WI38 (cell line): ENCODE data around the gene MMEL1.

Experiments
- H3K4me3 ChIP-seq: 2 replicates; pipeline ENCODE4 v1.5.1; 2011; ENCODE audit warnings: low read depth, mild to moderate bottlenecking, control low read depth, low read length
- CTCF ChIP-seq: IDR thresholded peaks from 2 replicates; pipeline ENCODE4 v1.5.1; 2012; ENCODE audit warnings: low read depth, mild to moderate bottlenecking, control low read depth, low read length

The MMEL1 gene

GRCh38 chr1:2625311-2625710, 7.5 kb downstream of the MMEL1 start:
- no peak for TF ChIP-seq CTCF

GRCh38 chr1:2624735-2625300, 8.0 kb downstream of the MMEL1 start:
- no peak for TF ChIP-seq CTCF

More at GRCh38 chr1:2625311-2625710, 7.5 kb downstream of the MMEL1 start:
- no peak overlapping the region for H3K4me3 ChIP-seq

GRCh38 chr1:2623571-2624337, 9.1 kb downstream of the MMEL1 start:
- TF ChIP-seq CTCF, result no peak
- H3K4me3 ChIP-seq, result no peak overlapping the region

More at GRCh38 chr1:2624735-2625300, 8.0 kb downstream of the MMEL1 start:
- H3K4me3 ChIP-seq, result no peak overlapping the region

- no peak overlapping the region for H3K4me3 ChIP-seq
- TF ChIP-seq CTCF, result no peak
Observed at GRCh38 chr1:2617971-2618470, 14.8 kb downstream of the MMEL1 start.

- no peak overlapping the region for H3K4me3 ChIP-seq
Observed at GRCh38 chr1:2614145-2614544, 18.7 kb downstream of the MMEL1 start.

GRCh38 chr1:2612591-2613365, 20.0 kb downstream of the MMEL1 start:
- TF ChIP-seq CTCF, result no peak
- H3K4me3 ChIP-seq, result no peak overlapping the region

More at GRCh38 chr1:2614145-2614544, 18.7 kb downstream of the MMEL1 start:
- no peak for TF ChIP-seq CTCF
